H1 (cell line): ENCODE results near the gene DSCAM. TPM values are rescaled to one million over a fixed set of nuclear protein-coding genes. Genes with fewer than 3 reads are reported as not detected.

Experiments
- CTCF ChIA-PET: fragments of 300-600 bp; sonication (Branson Sonifier 250); formaldehyde crosslinking; loops from one replicate; lab custom pipeline; 2021; ENCODE audit not compliant: partially characterized antibody; lab: Charles Lee
- POLR2A ChIA-PET: fragments of 300-600 bp; sonication (Branson Sonifier 250); formaldehyde crosslinking; loops from one replicate; lab custom pipeline; 2021; ENCODE audit warnings: inconsistent platforms; ENCODE audit not compliant: partially characterized antibody; lab: Charles Lee
- DNase-seq, 2 experiments: peaks; one replicate each; pipeline versions ENCODE4 v3.0.0 to v3.0.0-alpha.2; 2010 to 2022; ENCODE audit warnings: low spot score in 2 of 2, low read depth in 1 of 2, mixed read lengths in 1 of 2
- FAIRE-seq: peaks from 2 replicates; lab custom pipeline; 2011; peaks lifted over from hg19 to GRCh38; lab: Jason Lieb, UNC
- H2AFZ ChIP-seq: 2 replicates; pipeline ENCODE4 v1.8.1; 2012; ENCODE audit warnings: low read length, inconsistent platforms
- H2AK5ac ChIP-seq: 2 replicates; pipeline ENCODE4 v1.6.1; 2013; ENCODE audit warnings: low read depth, low read length
- H2BK120ac ChIP-seq: replicated peaks from 2 replicates; pipeline ENCODE3; 2013; ENCODE audit warnings: low read depth, low read length, inconsistent platforms
- H2BK12ac ChIP-seq: 2 replicates; pipeline ENCODE4 v1.6.1; 2013; ENCODE audit warnings: low read depth, low read length
- H2BK15ac ChIP-seq: 2 replicates; pipeline ENCODE4 v1.6.1; 2013; ENCODE audit warnings: low read length
- H2BK20ac ChIP-seq: 2 replicates; pipeline ENCODE4 v1.6.1; 2013; ENCODE audit warnings: low read length
- H2BK5ac ChIP-seq: 2 replicates; pipeline ENCODE4 v1.6.1; 2013; ENCODE audit warnings: low read depth, low read length
- H3K14ac ChIP-seq: 2 replicates; pipeline ENCODE4 v1.6.1; 2013; ENCODE audit warnings: inconsistent platforms; ENCODE audit not compliant: insufficient read length
- H3K18ac ChIP-seq: 2 replicates; pipeline ENCODE4 v1.6.1; 2013; ENCODE audit warnings: low read length; ENCODE audit errors: extremely low read depth
- H3K23ac ChIP-seq: 2 replicates; pipeline ENCODE4 v1.6.1; 2013; ENCODE audit warnings: inconsistent platforms; ENCODE audit not compliant: insufficient read length
- H3K23me2 ChIP-seq: 2 replicates; pipeline ENCODE4 v1.6.1; 2013; ENCODE audit warnings: low read depth, low read length
- H3K27ac ChIP-seq: 2 replicates; pipeline ENCODE4 v1.6.1; 2011; ENCODE audit warnings: low read depth, low read length, inconsistent platforms
- H3K27me3 ChIP-seq, 4 experiments: replicated peaks in 1 of 4; 1 replicate in 1 of 4; 2 replicates in 3 of 4; pipeline versions ENCODE4 v1.6.1 to v1.8.1; 2011 to 2013; ENCODE audit warnings: low read length in 3 of 4, mild to moderate bottlenecking in 3 of 4, inconsistent platforms in 2 of 4, mixed read lengths in 2 of 4, moderate library complexity in 1 of 4; ENCODE audit not compliant: control insufficient read depth in 3 of 4, insufficient read depth in 3 of 4; ENCODE audit errors: extremely low read depth in 1 of 4
- H3K36me3 ChIP-seq, 4 experiments: 2 replicates each; pipeline versions ENCODE4 v1.6.1 to v1.8.1; 2011 to 2013; ENCODE audit warnings: mild to moderate bottlenecking in 4 of 4, low read length in 3 of 4, moderate library complexity in 2 of 4, control low read depth in 1 of 4, inconsistent platforms in 1 of 4; ENCODE audit not compliant: insufficient read depth in 4 of 4, control insufficient read depth in 2 of 4
- H3K4ac ChIP-seq: replicated peaks from 2 replicates; pipeline ENCODE3; 2013; ENCODE audit warnings: low read length, low read depth, mixed read lengths, inconsistent platforms; ENCODE audit not compliant: insufficient read length
- H3K4me1 ChIP-seq, 4 experiments: replicated peaks in 1 of 4; 1 replicate in 1 of 4; 2 replicates in 3 of 4; pipeline versions ENCODE4 v1.6.1 to v1.8.1; 2011 to 2013; ENCODE audit warnings: low read length in 3 of 4, inconsistent platforms in 2 of 4, mixed read lengths in 1 of 4; ENCODE audit not compliant: insufficient read depth in 4 of 4, control insufficient read depth in 3 of 4
- H3K4me2 ChIP-seq, 2 experiments: 2 replicates each; pipeline versions ENCODE4 v1.6.1 to v1.8.1; 2011 to 2013; ENCODE audit warnings: low read depth in 2 of 2, low read length in 2 of 2, control low read depth in 1 of 2, inconsistent platforms in 1 of 2, mild to moderate bottlenecking in 1 of 2; ENCODE audit not compliant: insufficient read depth in 1 of 2
- H3K4me3 ChIP-seq, 4 experiments: fragments of 200-600, 300-600 bp in 1 of 4; sonication (generic), shearing (Covaris generic), sonication (Bioruptor Twin) in 1 of 4; 2 replicates each; pipeline versions ENCODE4 v1.5.1 to v1.8.1; 2011 to 2016; ENCODE audit warnings: low read length in 4 of 4, low read depth in 3 of 4, control low read depth in 2 of 4, inconsistent platforms in 2 of 4, mild to moderate bottlenecking in 2 of 4, mixed read lengths in 1 of 4, moderate library complexity in 1 of 4; ENCODE audit not compliant: insufficient read depth in 2 of 4; ENCODE audit errors: extremely low read depth in 1 of 4
- H3K56ac ChIP-seq: replicated peaks from 2 replicates; pipeline ENCODE3; 2013; ENCODE audit warnings: low read depth, mild to moderate bottlenecking, mixed read lengths, low read length, inconsistent platforms; ENCODE audit not compliant: insufficient read length
- H3K79me1 ChIP-seq: 2 replicates; pipeline ENCODE4 v1.6.1; 2013; ENCODE audit warnings: low read depth, low read length, control low read depth
- H3K79me2 ChIP-seq, 2 experiments: 2 replicates each; pipeline versions ENCODE4 v1.6.1 to v1.8.1; 2012 to 2013; ENCODE audit warnings: low read length in 2 of 2, mild to moderate bottlenecking in 2 of 2, inconsistent platforms in 1 of 2; ENCODE audit not compliant: insufficient read depth in 2 of 2, control insufficient read depth in 1 of 2
- H3K9ac ChIP-seq, 4 experiments: replicated peaks in 1 of 4; 1 replicate in 1 of 4; 2 replicates in 3 of 4; pipeline versions ENCODE4 v1.6.1 to v1.8.1; 2011 to 2013; ENCODE audit warnings: low read depth in 3 of 4, low read length in 3 of 4, control low read depth in 2 of 4, mild to moderate bottlenecking in 2 of 4, moderate library complexity in 2 of 4, inconsistent platforms in 1 of 4; ENCODE audit errors: extremely low read depth in 1 of 4
- H3K9me3 ChIP-seq, 2 experiments: 2 replicates each; pipeline versions ENCODE4 v1.6.1 to v1.8.1; 2012 to 2013; ENCODE audit warnings: mild to moderate bottlenecking in 2 of 2, moderate library complexity in 2 of 2, control low read depth in 1 of 2, inconsistent platforms in 1 of 2, low read depth in 1 of 2, low read length in 1 of 2, mixed read lengths in 1 of 2; ENCODE audit not compliant: insufficient read depth in 2 of 2
- H4K20me1 ChIP-seq, 2 experiments: replicated peaks in 1 of 2; 2 replicates each; pipeline versions ENCODE3 to v1.8.1; 2011 to 2013; ENCODE audit warnings: inconsistent platforms in 2 of 2, low read length in 2 of 2, mild to moderate bottlenecking in 1 of 2; ENCODE audit not compliant: insufficient read depth in 2 of 2, control insufficient read depth in 1 of 2
- H4K5ac ChIP-seq: 2 replicates; pipeline ENCODE4 v1.6.1; 2013; ENCODE audit warnings: low read length, low read depth, mixed read lengths, inconsistent platforms; ENCODE audit not compliant: insufficient read length
- H4K8ac ChIP-seq: 2 replicates; pipeline ENCODE4 v1.8.0; 2013; ENCODE audit warnings: mild to moderate bottlenecking, moderate library complexity, low read length, inconsistent platforms; ENCODE audit not compliant: insufficient read depth; ENCODE audit errors: extremely low read depth
- H4K91ac ChIP-seq: replicated peaks from 2 replicates; pipeline ENCODE3; 2013; ENCODE audit warnings: low read length, mixed read lengths, inconsistent platforms; ENCODE audit not compliant: insufficient read length
- BCL11A ChIP-seq, 2 experiments: IDR thresholded peaks; one replicate each; pipeline ENCODE4 v1.6.1; 2011; ENCODE audit warnings: low read depth in 2 of 2, low read length in 2 of 2, mild to moderate bottlenecking in 2 of 2
- CBX8 ChIP-seq: fragments of 300-800, 300-1000 bp; sonication (generic); IDR thresholded peaks from 2 replicates; pipeline ENCODE4 v1.7.1; 2016; ENCODE audit warnings: low read depth, low read length, borderline replicate concordance
- CHD2 ChIP-seq: IDR thresholded peaks from 2 replicates; pipeline ENCODE4 v1.6.1; 2012; ENCODE audit warnings: low read length, improper control_type of control experiment
- EP300 ChIP-seq, 2 experiments: IDR thresholded peaks; 1 replicate in 1 of 2; 2 replicates in 1 of 2; pipeline ENCODE4 v1.6.1; 2011 to 2012; ENCODE audit warnings: low read depth in 2 of 2, low read length in 2 of 2, mild to moderate bottlenecking in 2 of 2, borderline replicate concordance in 1 of 2, inconsistent platforms in 1 of 2, moderate library complexity in 1 of 2
- EZH2 ChIP-seq: fragments of 200-600 bp; sonication (generic); IDR thresholded peaks from 2 replicates; pipeline ENCODE4 v1.7.1; 2012; ENCODE audit warnings: low read depth, mild to moderate bottlenecking, moderate library complexity, low read length, inconsistent platforms; ENCODE audit not compliant: severe bottlenecking
- NANOG ChIP-seq: IDR thresholded peaks from 2 replicates; pipeline ENCODE4 v1.6.1; 2011; ENCODE audit warnings: low read length, low read depth, mild to moderate bottlenecking, inconsistent platforms; ENCODE audit not compliant: insufficient read depth, poor library complexity, severe bottlenecking
- POU5F1 ChIP-seq: IDR thresholded peaks from 2 replicates; pipeline ENCODE4 v1.6.1; 2011; ENCODE audit warnings: low read depth, mild to moderate bottlenecking, low read length, moderate library complexity
- RAD21 ChIP-seq, 2 experiments: IDR thresholded peaks in 1 of 2; conservative IDR thresholded peaks in 1 of 2; 2 replicates each; pipeline ENCODE4 v1.6.1; 2011; ENCODE audit warnings: low read depth in 2 of 2, low read length in 2 of 2, improper control_type of control experiment in 1 of 2, inconsistent platforms in 1 of 2, mild to moderate bottlenecking in 1 of 2, moderate library complexity in 1 of 2
- SAP30 ChIP-seq: fragments of 300-600 bp; sonication (generic); IDR thresholded peaks from 2 replicates; pipeline ENCODE4 v1.7.1; 2012; ENCODE audit warnings: low read length, moderate library complexity, mild to moderate bottlenecking, inconsistent platforms; ENCODE audit not compliant: insufficient read depth, insufficient replicate concordance
- SP1 ChIP-seq: IDR thresholded peaks from 2 replicates; pipeline ENCODE4 v1.6.1; 2011; ENCODE audit warnings: low read depth, low read length
- SUZ12 ChIP-seq: fragments of 200-600 bp; sonication (generic); IDR thresholded peaks from 2 replicates; pipeline ENCODE4 v1.6.1; 2012; ENCODE audit warnings: mild to moderate bottlenecking, inconsistent platforms, low read length, moderate library complexity, mixed read lengths
- TEAD4 ChIP-seq: IDR thresholded peaks from 2 replicates; pipeline ENCODE4 v1.6.1; 2012; ENCODE audit warnings: low read depth, low read length, inconsistent platforms, mixed read lengths
- ZNF274 ChIP-seq: IDR thresholded peaks from 2 replicates; pipeline ENCODE4 v1.7.0; 2012; ENCODE audit warnings: low read length, borderline replicate concordance; ENCODE audit errors: extremely low read depth
- WGBS, 2 experiments: shearing (Covaris generic) in 1 of 2; methylation state at CpG; one replicate each; pipeline versions ENCODE4 v1.1.6 to v1.1.7; 2013 to 2015; ENCODE audit warnings: low lambda C conversion rate in 2 of 2, mixed read lengths in 2 of 2, inconsistent platforms in 1 of 2, low coverage in 1 of 2, missing lambda C conversion rate in 1 of 2; ENCODE audit not compliant: insufficient replicate concordance in 2 of 2, insufficient coverage in 1 of 2, insufficient read length in 1 of 2; ENCODE audit errors: extremely low coverage in 1 of 2, missing lambda C conversion rate in 1 of 2; 5-methylcytosine and 5-hydroxymethylcytosine counted together
- polyA plus RNA-seq, 7 experiments: library from polyadenylated mRNA; depleted of rRNA in 3 of 7; stranded (reverse) in 5 of 7; unstranded in 2 of 7; fragments of >200 nt in 5 of 7; fragments of 200-250 nt in 2 of 7; gene quantifications; 1 replicate in 5 of 7; 2 replicates in 1 of 7; 4 replicates in 1 of 7; pipeline versions ENCODE4 v1.2.1 to v1.2.3, GENCODE V29; 2011 to 2013; ENCODE audit warnings: missing spikeins in 2 of 7, mixed read lengths in 2 of 7
- total RNA-seq: library from RNA; stranded (reverse); fragmentation: NEBNext Ultra II Directional; extraction: Animal tissue kit (Norgen Biotek cat#: 25700); gene quantifications from 2 replicates; pipeline ENCODE4 v1.2.1, GENCODE V29; 2021

Gene DSCAM
- total and polyA plus RNA-seq, 2 of the 8 experiments (the other 6 are each of a cell fraction or from before 2014, with no cell fraction given), result 0.02 to 0.15 TPM

DNA sequence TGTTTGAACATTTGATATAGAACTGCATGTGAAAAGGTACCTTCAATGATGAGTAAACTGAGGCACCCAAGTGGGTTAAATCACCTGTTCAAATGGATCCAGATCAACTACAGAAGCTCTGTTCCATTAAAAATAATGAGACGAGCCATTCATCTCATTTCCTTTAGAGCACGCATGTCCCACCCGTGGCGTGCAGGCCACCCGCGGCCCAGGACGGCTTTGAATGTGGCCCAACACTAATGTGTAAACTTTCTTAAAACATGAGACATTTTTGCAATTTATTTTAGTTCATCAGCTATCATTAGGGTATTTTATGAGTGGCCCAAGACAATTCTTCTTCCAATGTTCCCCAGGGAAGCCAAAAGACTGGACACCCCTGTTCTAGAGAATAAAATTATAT, 381.6 kb downstream of the DSCAM start:
- Histone ChIP-seq H2AFZ (no peak overlapping the region), H3K56ac (no peak overlapping the region), H2BK15ac (no peak overlapping the region), H3K79me2 (no peaks in the 10 kb centered on the region), H2BK20ac (no peak overlapping the region), H4K8ac (no peak overlapping the region), H3K4ac (no peak overlapping the region), H4K91ac (no peak overlapping the region), H3K9me3 (no peaks in the 10 kb centered on the region), H3K14ac (no peak overlapping the region), H4K5ac (no peak overlapping the region), H3K79me1 (no peaks in the 10 kb centered on the region), H3K23ac (no peak overlapping the region), H3K4me2 (no peak overlapping the region), H3K4me1 (no peaks in the 10 kb centered on the region), H3K23me2 (no peaks in the 10 kb centered on the region), H2AK5ac (no peak overlapping the region), H4K20me1 (no peaks in the 10 kb centered on the region), H3K18ac (no peak overlapping the region), H2BK5ac (no peak overlapping the region), H3K27me3 (no peaks in the 10 kb centered on the region), H3K4me3 (no peak overlapping the region), H3K9ac (no peak overlapping the region), H2BK120ac (no peak overlapping the region), H3K36me3 (no peaks in the 10 kb centered on the region), H3K27ac (no peak overlapping the region), H2BK12ac (no peak overlapping the region)
- DNase-seq (no peak), FAIRE-seq (no peak)
- 97% methylated on average over 7 of the region's 7 CpGs; no CpG with 5 or more reads in 1 of the 2 experiments for WGBS, 2 experiments
- CTCF ChIA-PET, result interaction anchor here (0.6 to 2.0 kb wide), 8 partner anchors 12 to 598 kb away, joined by 3 to 9 read pairs (median 3); no protein-coding TSS in a partner anchor
- POLR2A ChIA-PET, result no interaction called here
- TF ChIP-seq SP1, result no peak
- TF ChIP-seq SAP30, result no peak
- no peak for TF ChIP-seq RAD21 (IDR thresholded peaks at IDR 0.05 in 1 of 2, conservative IDR thresholded peaks at IDR 0.05 in 1 of 2; ENCODE audit: low read depth in 2 of 2, low read length in 2 of 2)
- TF ChIP-seq NANOG, result no peak
- TF ChIP-seq EP300 (IDR thresholded peaks at IDR 0.05; ENCODE audit: borderline replicate concordance in 1 of 2, low read depth in 2 of 2, low read length in 2 of 2), result no peak
- TF ChIP-seq EZH2, result no peak
- TF ChIP-seq SUZ12, result no peak
- no peak for TF ChIP-seq ZNF274
- TF ChIP-seq CHD2, result no peak
- TF ChIP-seq CBX8, result no peak
- TF ChIP-seq TEAD4, result no peak
- TF ChIP-seq POU5F1, result no peak
- TF ChIP-seq BCL11A (IDR thresholded peaks at IDR 0.05; ENCODE audit: low read depth in 2 of 2, low read length in 2 of 2), result no peak
